ENCODE data around the gene HNRNPF. TPM values are rescaled to one million over a fixed set of nuclear protein-coding genes. Genes with fewer than 3 reads are reported as not detected.
"Not testable (repeated sequence)": the region's sequence is repeated elsewhere in the genome, so short reads cannot be mapped to it uniquely, and the experiment has no call there.

The HNRNPF gene
- total RNA-seq, 1 donor from 2014 or later, result 80.8 TPM

DNA sequence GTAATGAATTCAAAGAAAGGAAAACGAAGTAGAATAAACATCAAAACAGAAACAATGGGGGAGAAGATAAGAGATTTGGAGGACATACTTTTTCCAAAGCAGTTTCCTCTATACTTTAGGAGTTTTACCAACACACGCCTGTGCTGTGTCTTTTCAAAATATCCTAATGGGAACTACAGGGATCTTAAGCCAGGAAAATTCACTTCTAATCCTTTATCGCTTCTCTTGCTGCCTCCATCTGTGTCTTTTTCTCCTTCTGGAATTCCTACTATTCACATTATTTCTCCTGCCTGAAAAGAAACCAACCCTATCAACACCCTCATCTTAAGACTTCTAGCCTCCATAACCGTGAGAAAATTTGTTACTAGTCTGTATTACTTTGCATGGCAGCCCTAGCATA is 6.8 kb downstream of the HNRNPF start:
- intact Hi-C loops (cut with DNase I), result no loop called here
- DNase-seq (ENCODE audit: low spot score), result no peak

GRCh38 chr10:43401627-43402026 is 7.4 kb downstream of the HNRNPF start:
- DNase-seq (ENCODE audit: low spot score), result no peak
- intact Hi-C loops (cut with DNase I), result no loop called here

DNA sequence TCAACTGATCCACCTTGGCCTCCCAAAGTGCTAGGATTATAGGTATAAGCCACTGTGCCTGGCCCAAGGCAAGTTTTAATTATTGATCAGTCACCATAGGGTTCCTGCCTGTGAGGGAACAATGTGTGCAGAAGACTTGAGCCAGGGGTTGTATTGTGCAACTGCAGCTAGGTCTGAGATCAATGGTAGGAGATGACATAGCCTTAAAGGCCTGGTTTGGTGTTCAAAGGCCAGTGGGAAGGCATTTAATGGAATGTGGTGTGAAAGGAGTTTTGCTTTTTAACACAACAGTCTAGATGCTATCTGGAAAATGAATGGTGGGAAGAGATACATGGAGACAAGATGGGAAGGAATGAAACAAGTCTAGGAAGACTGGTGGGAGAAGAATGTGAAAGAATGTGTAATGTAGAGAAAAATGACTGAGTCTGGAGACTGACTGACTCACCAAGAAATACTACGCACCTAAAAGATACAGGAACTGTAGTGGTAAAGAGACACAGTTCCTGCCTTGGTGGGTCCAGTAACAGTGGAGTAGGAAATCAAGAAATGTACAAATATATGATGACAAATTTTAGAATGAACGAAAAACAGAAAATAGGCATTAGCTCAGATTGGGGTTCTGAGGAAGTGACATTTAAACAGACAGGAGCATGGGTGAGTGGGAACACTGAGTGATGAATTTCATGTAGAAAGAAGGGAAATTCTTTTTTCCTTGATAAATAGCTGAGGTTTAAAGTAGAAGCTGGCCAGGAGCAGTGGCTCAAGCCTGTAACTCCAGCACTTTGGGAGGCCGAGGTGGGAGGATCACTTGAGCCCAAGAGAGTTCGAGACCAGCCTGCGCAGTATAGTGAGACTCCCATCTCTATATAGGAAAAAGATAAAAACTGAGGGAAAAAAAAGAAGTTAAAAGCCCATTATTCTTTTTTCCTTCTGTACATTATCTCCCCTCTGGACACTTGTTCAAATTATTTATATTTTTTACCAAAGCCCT is 9.4 kb downstream of the HNRNPF start:
- DNase-seq (ENCODE audit: low spot score), result no peak
- intact Hi-C loops (cut with DNase I), result loop anchor here (5.0 kb wide), 2 partner anchors 37 to 38 kb away; partner anchors contain the start of gene ZNF487

- DNase-seq (ENCODE audit: low spot score), result no peak
- intact Hi-C loops (cut with DNase I), result loop anchor here (5.0 kb wide), 2 partner anchors 37 to 38 kb away; partner anchors contain the start of gene ZNF487
Observed at GRCh38 chr10:43398939-43399319, 10.1 kb downstream of the HNRNPF start.

- intact Hi-C loops (cut with DNase I), result loop anchor here (1.0 to 5.0 kb wide), 3 partner anchors 10 to 40 kb away; partner anchors contain the start of gene ZNF487
- peak; percentile 97 for DNase-seq (ENCODE audit: low spot score)
Observed at GRCh38 chr10:43396928-43397624, 11.9 kb downstream of the HNRNPF start.

GRCh38 chr10:43396061-43396927 is 12.7 kb downstream of the HNRNPF start:
- peak; percentile 92 for DNase-seq (ENCODE audit: low spot score)
- intact Hi-C loops (cut with DNase I), result loop anchor here (5.0 kb wide), 2 partner anchors 34 to 41 kb away; partner anchors contain the start of gene ZNF487

DNA sequence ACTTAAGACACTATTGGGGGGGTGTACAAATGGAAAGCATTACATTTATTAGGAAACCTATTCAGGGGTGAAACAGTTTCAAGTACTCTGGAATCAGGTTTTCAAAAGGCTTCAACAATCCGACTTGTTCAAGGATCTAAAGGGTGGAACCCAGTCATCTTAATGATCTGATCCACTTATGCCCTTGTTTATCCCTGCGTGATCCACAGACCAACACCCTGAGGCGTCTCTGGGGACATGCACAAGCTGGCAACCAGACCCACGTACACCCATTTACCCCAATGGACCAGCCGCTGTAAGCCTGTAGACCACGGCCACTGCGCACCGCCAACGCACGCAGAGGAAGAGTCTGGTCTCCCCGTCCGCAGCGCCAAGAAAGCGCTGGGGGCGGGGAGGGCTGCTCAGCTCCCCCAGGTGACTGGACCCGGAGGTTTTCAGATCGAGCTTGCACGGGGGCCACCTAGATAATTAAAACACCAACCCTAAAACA is 13.4 kb downstream of the HNRNPF start:
- DNase-seq (ENCODE audit: low spot score), result peak; percentile 67
- intact Hi-C loops (cut with DNase I), result loop anchor here (5.0 kb wide), 2 partner anchors 33 to 42 kb away; partner anchors contain the start of gene ZNF487

GRCh38 chr10:43394868-43395267 is 14.1 kb downstream of the HNRNPF start:
- intact Hi-C loops (cut with DNase I), result loop anchor here (5.0 kb wide), 2 partner anchors 33 to 42 kb away; partner anchors contain the start of gene ZNF487
- peak; percentile 29 for DNase-seq (ENCODE audit: low spot score)

DNA sequence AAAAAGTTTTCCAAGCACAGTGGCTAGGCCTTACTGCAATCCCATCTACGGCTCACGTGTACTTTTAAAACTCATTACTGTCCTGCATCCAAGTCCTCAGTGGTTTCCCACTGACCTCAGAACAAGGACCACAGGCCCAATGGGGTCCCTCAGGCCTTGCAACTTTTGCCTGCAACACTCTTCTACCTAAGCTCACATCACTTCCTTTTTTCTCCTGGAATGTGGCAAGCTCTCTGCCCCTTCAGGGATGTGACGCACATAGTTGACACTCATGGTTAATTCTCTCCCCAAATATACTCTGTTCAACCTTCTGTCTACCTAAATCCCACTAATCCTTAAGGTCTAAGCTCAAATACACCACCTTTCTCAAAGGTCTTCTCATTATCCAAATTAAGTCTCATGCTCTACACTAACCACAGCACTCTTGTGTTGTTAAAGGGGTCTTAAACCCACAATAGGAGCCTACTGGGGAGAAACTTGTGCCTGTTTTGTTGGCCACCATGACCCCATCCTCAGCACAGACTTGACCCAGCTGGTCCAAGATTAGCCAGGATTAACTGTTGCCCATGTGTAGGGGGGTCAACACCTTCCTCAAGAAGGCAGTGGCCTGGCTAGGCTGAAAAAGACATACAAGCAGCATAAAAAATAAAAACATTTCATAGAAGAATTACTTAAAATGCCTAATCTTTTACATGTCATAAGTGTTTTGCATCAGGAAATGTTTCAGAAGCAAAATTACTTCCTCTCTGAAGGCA is 15.2 kb downstream of the HNRNPF start:
- DNase-seq (ENCODE audit: low spot score), result peak; percentile 43
- intact Hi-C loops (cut with DNase I), result no loop called here

DNA sequence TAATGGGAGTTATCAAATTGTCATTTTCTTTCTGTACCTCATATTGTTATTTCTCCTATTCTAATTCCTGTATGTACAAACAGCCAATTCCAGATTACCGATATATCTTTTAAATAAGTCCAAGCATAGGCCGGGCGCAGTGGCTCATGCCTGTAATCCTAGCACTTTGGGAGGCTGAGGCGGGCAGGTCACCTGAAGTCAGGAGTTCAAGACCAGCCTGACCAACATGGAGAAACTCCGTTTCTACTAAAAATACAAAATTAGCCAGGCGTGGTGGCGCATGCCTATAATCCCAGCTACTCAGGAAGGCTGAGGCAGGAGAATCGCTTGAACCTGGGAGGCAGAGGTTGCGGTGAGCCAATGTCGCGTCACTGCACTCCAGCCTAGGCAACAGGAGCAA is 15.8 kb downstream of the HNRNPF start:
- peak; percentile 50 for DNase-seq (ENCODE audit: low spot score)
- intact Hi-C loops (cut with DNase I), result not testable (repeated sequence)

DNA sequence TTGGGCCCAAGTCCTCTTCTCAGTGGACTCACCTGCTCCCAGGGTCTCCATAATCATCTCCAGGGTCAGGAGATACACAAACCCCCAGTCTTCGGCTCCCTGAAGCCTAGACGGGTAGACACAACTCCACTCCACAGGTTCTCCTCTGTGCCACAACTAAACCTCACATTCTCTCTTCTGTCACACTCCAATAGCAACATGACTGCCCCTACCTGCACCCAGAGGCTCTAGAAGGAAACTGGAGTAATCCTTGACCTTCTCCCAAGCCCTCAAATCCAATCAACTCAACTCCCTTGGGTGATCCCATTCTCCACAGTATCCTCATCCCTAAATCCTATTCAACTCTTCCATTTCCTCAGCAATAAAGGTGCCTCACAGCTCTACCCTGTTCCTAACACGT is 16.2 kb downstream of the HNRNPF start:
- intact Hi-C loops (cut with DNase I), result no loop called here

DNA sequence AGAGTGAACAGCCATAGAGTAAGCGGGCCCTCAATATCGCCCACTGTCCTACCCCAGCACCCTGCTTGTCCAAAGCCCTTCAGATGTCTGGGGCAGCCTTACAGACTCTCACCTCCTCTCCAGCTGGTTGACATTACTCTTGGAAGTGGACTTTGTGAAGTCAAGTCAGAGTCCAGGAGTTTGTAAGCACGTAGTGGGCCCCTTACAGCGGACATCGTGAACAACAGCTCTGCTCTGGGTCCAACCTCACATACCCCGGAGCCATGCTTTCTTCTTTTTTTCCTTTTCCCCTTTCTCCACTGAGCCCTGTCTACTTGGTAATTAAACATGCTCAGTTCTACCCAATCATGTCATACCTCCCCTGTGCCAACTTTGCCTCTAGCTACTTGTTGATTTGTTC is 17.5 kb downstream of the HNRNPF start:
- peak; percentile 15 for DNase-seq (ENCODE audit: low spot score)
- intact Hi-C loops (cut with DNase I), result no loop called here

More for the DNA sequence above, 16.2 kb downstream of the HNRNPF start:
- peak; percentile 6 for DNase-seq (ENCODE audit: low spot score)

GRCh38 chr10:43390759-43391158 is 18.2 kb downstream of the HNRNPF start:
- intact Hi-C loops (cut with DNase I), result no loop called here
- DNase-seq (ENCODE audit: low spot score), result peak; percentile 66

DNA sequence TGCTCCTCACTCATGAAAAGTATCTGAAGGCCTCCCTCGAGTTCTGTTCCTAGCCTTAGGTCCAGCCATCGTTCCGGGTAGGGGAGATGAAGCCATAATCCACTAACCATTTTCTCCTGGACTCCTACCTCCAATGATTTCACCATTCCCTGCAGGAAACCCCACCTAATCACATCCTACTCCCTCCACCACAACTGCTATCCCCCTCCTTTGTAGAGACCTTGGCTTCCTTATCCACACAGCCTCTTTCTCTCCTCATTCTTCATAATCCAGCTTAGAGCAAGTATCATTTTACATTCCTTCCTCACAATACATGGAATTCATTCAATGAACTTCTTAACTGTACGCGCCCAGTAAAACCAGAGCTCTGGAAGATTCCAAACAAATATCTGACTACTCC is 18.7 kb downstream of the HNRNPF start:
- DNase-seq (ENCODE audit: low spot score), result peak; percentile 31
- intact Hi-C loops (cut with DNase I), result no loop called here

DNA sequence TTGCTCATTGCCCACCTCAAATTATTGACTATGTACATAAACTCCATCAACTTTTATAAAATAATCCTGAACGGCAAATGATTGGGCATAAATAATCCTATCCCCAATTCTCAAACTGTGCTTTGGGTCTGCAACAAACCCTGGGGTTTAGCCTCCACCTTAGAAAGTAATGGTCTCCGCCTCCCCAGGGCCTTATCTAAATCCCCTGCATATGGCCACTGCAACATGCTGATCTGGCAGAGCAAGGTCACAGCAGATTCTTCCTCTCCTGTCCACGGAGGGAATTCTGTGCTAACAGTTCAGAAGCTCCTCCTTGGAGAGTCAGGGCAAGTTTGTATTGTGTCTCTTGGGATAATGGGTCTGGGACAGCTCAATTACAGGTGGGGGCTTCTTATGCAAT is 19.1 kb downstream of the HNRNPF start:
- no peak for DNase-seq (ENCODE audit: low spot score)
- intact Hi-C loops (cut with DNase I), result no loop called here

GRCh38 chr10:43387678-43388032 is 21.3 kb downstream of the HNRNPF start:
- no peak for DNase-seq (ENCODE audit: low spot score)
- intact Hi-C loops (cut with DNase I), result no loop called here

- DNase-seq (ENCODE audit: low spot score), result peak; percentile 59
- intact Hi-C loops (cut with DNase I), result no loop called here
Observed at GRCh38 chr10:43386981-43387677, 21.9 kb downstream of the HNRNPF start.

GRCh38 chr10:43386549-43386948 is 22.4 kb downstream of the HNRNPF start:
- peak; percentile 53 for DNase-seq (ENCODE audit: low spot score)
- intact Hi-C loops (cut with DNase I), result no loop called here

Measured in cardiac septum (tissue), 1 donor.